H1 (cell line): ENCODE measurements around the gene GPATCH4. TPM values are rescaled to one million over a fixed set of nuclear protein-coding genes. Genes with fewer than 3 reads are reported as not detected.

ENCODE experiments used
- CTCF ChIA-PET: fragments of 300-600 bp; sonication (Branson Sonifier 250); formaldehyde crosslinking; loops from one replicate; lab custom pipeline; 2021; ENCODE audit not compliant: partially characterized antibody; lab: Charles Lee
- POLR2A ChIA-PET: fragments of 300-600 bp; sonication (Branson Sonifier 250); formaldehyde crosslinking; loops from one replicate; lab custom pipeline; 2021; ENCODE audit warnings: inconsistent platforms; ENCODE audit not compliant: partially characterized antibody; lab: Charles Lee
- DNase-seq, 2 experiments: peaks; one replicate each; pipeline versions ENCODE4 v3.0.0 to v3.0.0-alpha.2; 2010 to 2022; ENCODE audit warnings: low spot score in 2 of 2, low read depth in 1 of 2, mixed read lengths in 1 of 2
- FAIRE-seq: peaks from 2 replicates; lab custom pipeline; 2011; peaks lifted over from hg19 to GRCh38; lab: Jason Lieb, UNC
- H2AFZ ChIP-seq: 2 replicates; pipeline ENCODE4 v1.8.1; 2012; ENCODE audit warnings: low read length, inconsistent platforms
- H2AK5ac ChIP-seq: 2 replicates; pipeline ENCODE4 v1.6.1; 2013; ENCODE audit warnings: low read depth, low read length
- H2BK120ac ChIP-seq: replicated peaks from 2 replicates; pipeline ENCODE3; 2013; ENCODE audit warnings: low read depth, low read length, inconsistent platforms
- H2BK12ac ChIP-seq: 2 replicates; pipeline ENCODE4 v1.6.1; 2013; ENCODE audit warnings: low read depth, low read length
- H2BK15ac ChIP-seq: 2 replicates; pipeline ENCODE4 v1.6.1; 2013; ENCODE audit warnings: low read length
- H2BK20ac ChIP-seq: 2 replicates; pipeline ENCODE4 v1.6.1; 2013; ENCODE audit warnings: low read length
- H2BK5ac ChIP-seq: 2 replicates; pipeline ENCODE4 v1.6.1; 2013; ENCODE audit warnings: low read depth, low read length
- H3K14ac ChIP-seq: 2 replicates; pipeline ENCODE4 v1.6.1; 2013; ENCODE audit warnings: inconsistent platforms; ENCODE audit not compliant: insufficient read length
- H3K18ac ChIP-seq: 2 replicates; pipeline ENCODE4 v1.6.1; 2013; ENCODE audit warnings: low read length; ENCODE audit errors: extremely low read depth
- H3K23ac ChIP-seq: 2 replicates; pipeline ENCODE4 v1.6.1; 2013; ENCODE audit warnings: inconsistent platforms; ENCODE audit not compliant: insufficient read length
- H3K23me2 ChIP-seq: 2 replicates; pipeline ENCODE4 v1.6.1; 2013; ENCODE audit warnings: low read depth, low read length
- H3K27ac ChIP-seq: 2 replicates; pipeline ENCODE4 v1.6.1; 2011; ENCODE audit warnings: low read depth, low read length, inconsistent platforms
- H3K27me3 ChIP-seq, 4 experiments: replicated peaks in 1 of 4; 1 replicate in 1 of 4; 2 replicates in 3 of 4; pipeline versions ENCODE4 v1.6.1 to v1.8.1; 2011 to 2013; ENCODE audit warnings: low read length in 3 of 4, mild to moderate bottlenecking in 3 of 4, inconsistent platforms in 2 of 4, mixed read lengths in 2 of 4, moderate library complexity in 1 of 4; ENCODE audit not compliant: control insufficient read depth in 3 of 4, insufficient read depth in 3 of 4; ENCODE audit errors: extremely low read depth in 1 of 4
- H3K36me3 ChIP-seq, 4 experiments: 2 replicates each; pipeline versions ENCODE4 v1.6.1 to v1.8.1; 2011 to 2013; ENCODE audit warnings: mild to moderate bottlenecking in 4 of 4, low read length in 3 of 4, moderate library complexity in 2 of 4, control low read depth in 1 of 4, inconsistent platforms in 1 of 4; ENCODE audit not compliant: insufficient read depth in 4 of 4, control insufficient read depth in 2 of 4
- H3K4ac ChIP-seq: replicated peaks from 2 replicates; pipeline ENCODE3; 2013; ENCODE audit warnings: low read length, low read depth, mixed read lengths, inconsistent platforms; ENCODE audit not compliant: insufficient read length
- H3K4me1 ChIP-seq, 4 experiments: replicated peaks in 1 of 4; 1 replicate in 1 of 4; 2 replicates in 3 of 4; pipeline versions ENCODE4 v1.6.1 to v1.8.1; 2011 to 2013; ENCODE audit warnings: low read length in 3 of 4, inconsistent platforms in 2 of 4, mixed read lengths in 1 of 4; ENCODE audit not compliant: insufficient read depth in 4 of 4, control insufficient read depth in 3 of 4
- H3K4me2 ChIP-seq, 2 experiments: 2 replicates each; pipeline versions ENCODE4 v1.6.1 to v1.8.1; 2011 to 2013; ENCODE audit warnings: low read depth in 2 of 2, low read length in 2 of 2, control low read depth in 1 of 2, inconsistent platforms in 1 of 2, mild to moderate bottlenecking in 1 of 2; ENCODE audit not compliant: insufficient read depth in 1 of 2
- H3K4me3 ChIP-seq, 4 experiments: fragments of 200-600, 300-600 bp in 1 of 4; sonication (generic), shearing (Covaris generic), sonication (Bioruptor Twin) in 1 of 4; 2 replicates each; pipeline versions ENCODE4 v1.5.1 to v1.8.1; 2011 to 2016; ENCODE audit warnings: low read length in 4 of 4, low read depth in 3 of 4, control low read depth in 2 of 4, inconsistent platforms in 2 of 4, mild to moderate bottlenecking in 2 of 4, mixed read lengths in 1 of 4, moderate library complexity in 1 of 4; ENCODE audit not compliant: insufficient read depth in 2 of 4; ENCODE audit errors: extremely low read depth in 1 of 4
- H3K56ac ChIP-seq: replicated peaks from 2 replicates; pipeline ENCODE3; 2013; ENCODE audit warnings: low read depth, mild to moderate bottlenecking, mixed read lengths, low read length, inconsistent platforms; ENCODE audit not compliant: insufficient read length
- H3K79me1 ChIP-seq: 2 replicates; pipeline ENCODE4 v1.6.1; 2013; ENCODE audit warnings: low read depth, low read length, control low read depth
- H3K79me2 ChIP-seq, 2 experiments: 2 replicates each; pipeline versions ENCODE4 v1.6.1 to v1.8.1; 2012 to 2013; ENCODE audit warnings: low read length in 2 of 2, mild to moderate bottlenecking in 2 of 2, inconsistent platforms in 1 of 2; ENCODE audit not compliant: insufficient read depth in 2 of 2, control insufficient read depth in 1 of 2
- H3K9ac ChIP-seq, 4 experiments: replicated peaks in 1 of 4; 1 replicate in 1 of 4; 2 replicates in 3 of 4; pipeline versions ENCODE4 v1.6.1 to v1.8.1; 2011 to 2013; ENCODE audit warnings: low read depth in 3 of 4, low read length in 3 of 4, control low read depth in 2 of 4, mild to moderate bottlenecking in 2 of 4, moderate library complexity in 2 of 4, inconsistent platforms in 1 of 4; ENCODE audit errors: extremely low read depth in 1 of 4
- H3K9me3 ChIP-seq, 2 experiments: 2 replicates each; pipeline versions ENCODE4 v1.6.1 to v1.8.1; 2012 to 2013; ENCODE audit warnings: mild to moderate bottlenecking in 2 of 2, moderate library complexity in 2 of 2, control low read depth in 1 of 2, inconsistent platforms in 1 of 2, low read depth in 1 of 2, low read length in 1 of 2, mixed read lengths in 1 of 2; ENCODE audit not compliant: insufficient read depth in 2 of 2
- H4K20me1 ChIP-seq, 2 experiments: replicated peaks in 1 of 2; 2 replicates each; pipeline versions ENCODE3 to v1.8.1; 2011 to 2013; ENCODE audit warnings: inconsistent platforms in 2 of 2, low read length in 2 of 2, mild to moderate bottlenecking in 1 of 2; ENCODE audit not compliant: insufficient read depth in 2 of 2, control insufficient read depth in 1 of 2
- H4K5ac ChIP-seq: 2 replicates; pipeline ENCODE4 v1.6.1; 2013; ENCODE audit warnings: low read length, low read depth, mixed read lengths, inconsistent platforms; ENCODE audit not compliant: insufficient read length
- H4K8ac ChIP-seq: 2 replicates; pipeline ENCODE4 v1.8.0; 2013; ENCODE audit warnings: mild to moderate bottlenecking, moderate library complexity, low read length, inconsistent platforms; ENCODE audit not compliant: insufficient read depth; ENCODE audit errors: extremely low read depth
- H4K91ac ChIP-seq: replicated peaks from 2 replicates; pipeline ENCODE3; 2013; ENCODE audit warnings: low read length, mixed read lengths, inconsistent platforms; ENCODE audit not compliant: insufficient read length
- CHD2 ChIP-seq: IDR thresholded peaks from 2 replicates; pipeline ENCODE4 v1.6.1; 2012; ENCODE audit warnings: low read length, improper control_type of control experiment
- E2F6 ChIP-seq: IDR thresholded peaks from 2 replicates; pipeline ENCODE4 v1.6.1; 2012; ENCODE audit warnings: inconsistent platforms
- EGR1 ChIP-seq: IDR thresholded peaks from 2 replicates; pipeline ENCODE4 v1.6.1; 2011; ENCODE audit warnings: low read depth, low read length, borderline replicate concordance
- PHF8 ChIP-seq: fragments of 200-600 bp; sonication (generic); conservative IDR thresholded peaks from 2 replicates; pipeline ENCODE4 v1.7.1; 2012; ENCODE audit warnings: low read depth, mild to moderate bottlenecking, inconsistent platforms, low read length, moderate library complexity
- RXRA ChIP-seq: IDR thresholded peaks from 2 replicates; pipeline ENCODE4 v1.6.1; 2011; ENCODE audit warnings: low read depth, mild to moderate bottlenecking, low read length, moderate library complexity; ENCODE audit not compliant: insufficient read depth
- SUZ12 ChIP-seq: fragments of 200-600 bp; sonication (generic); IDR thresholded peaks from 2 replicates; pipeline ENCODE4 v1.6.1; 2012; ENCODE audit warnings: mild to moderate bottlenecking, inconsistent platforms, low read length, moderate library complexity, mixed read lengths
- WGBS, 2 experiments: shearing (Covaris generic) in 1 of 2; methylation state at CpG; one replicate each; pipeline versions ENCODE4 v1.1.6 to v1.1.7; 2013 to 2015; ENCODE audit warnings: low lambda C conversion rate in 2 of 2, mixed read lengths in 2 of 2, inconsistent platforms in 1 of 2, low coverage in 1 of 2, missing lambda C conversion rate in 1 of 2; ENCODE audit not compliant: insufficient replicate concordance in 2 of 2, insufficient coverage in 1 of 2, insufficient read length in 1 of 2; ENCODE audit errors: extremely low coverage in 1 of 2, missing lambda C conversion rate in 1 of 2; 5-methylcytosine and 5-hydroxymethylcytosine counted together
- polyA plus RNA-seq, 7 experiments: library from polyadenylated mRNA; depleted of rRNA in 3 of 7; stranded (reverse) in 5 of 7; unstranded in 2 of 7; fragments of >200 nt in 5 of 7; fragments of 200-250 nt in 2 of 7; gene quantifications; 1 replicate in 5 of 7; 2 replicates in 1 of 7; 4 replicates in 1 of 7; pipeline versions ENCODE4 v1.2.1 to v1.2.3, GENCODE V29; 2011 to 2013; ENCODE audit warnings: missing spikeins in 2 of 7, mixed read lengths in 2 of 7
- total RNA-seq: library from RNA; stranded (reverse); fragmentation: NEBNext Ultra II Directional; extraction: Animal tissue kit (Norgen Biotek cat#: 25700); gene quantifications from 2 replicates; pipeline ENCODE4 v1.2.1, GENCODE V29; 2021

The GPATCH4 gene
- total and polyA plus RNA-seq, 2 of the 8 experiments (the other 6 are each of a cell fraction or from before 2014, with no cell fraction given) = 20.5 to 47.9 TPM

DNA sequence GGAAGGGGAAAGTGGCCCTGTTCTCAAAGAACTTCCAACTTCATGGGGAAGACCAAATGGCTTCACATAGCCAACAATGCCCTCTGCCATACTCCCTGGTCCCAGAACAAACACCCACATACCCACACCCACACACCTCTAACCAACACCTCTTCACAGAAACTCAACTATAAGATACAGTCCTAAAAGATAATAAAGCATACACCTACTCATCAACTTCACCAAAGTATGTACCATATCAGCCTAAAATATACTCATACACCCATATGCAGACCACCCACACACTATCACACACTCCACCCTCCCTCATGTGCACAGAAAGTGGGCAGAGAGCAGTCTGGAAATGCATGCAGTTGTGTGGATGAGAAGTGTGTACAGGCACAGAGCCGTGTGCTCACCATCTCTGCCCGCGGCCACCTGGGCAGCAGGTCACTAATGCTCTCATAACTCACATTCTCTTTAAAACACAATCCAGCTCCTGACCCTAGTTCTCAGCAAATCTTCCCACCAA lies 56.6 kb downstream of the GPATCH4 start:
- no peaks in the 10 kb centered on the region for H3K79me1 ChIP-seq
- H3K4ac ChIP-seq = no peak overlapping the region
- DNase-seq (no peak), FAIRE-seq (no peak)
- no peaks in the 10 kb centered on the region for H3K27me3 ChIP-seq
- H2BK120ac ChIP-seq = no peak overlapping the region
- H3K4me1 ChIP-seq = no peaks in the 10 kb centered on the region
- H4K20me1 ChIP-seq = peaks cover 0 to 7% of the 10 kb centered on the region in 2 experiments
- no peak overlapping the region for H3K14ac ChIP-seq
- no peaks in the 10 kb centered on the region for H3K79me2 ChIP-seq
- no peak overlapping the region for H2AFZ ChIP-seq
- no peak overlapping the region for H2BK5ac ChIP-seq
- H3K9ac ChIP-seq = no peak overlapping the region
- H3K4me2 ChIP-seq = no peak overlapping the region
- H4K91ac ChIP-seq = no peak overlapping the region
- H3K27ac ChIP-seq = no peak overlapping the region
- H3K36me3 ChIP-seq = peaks cover 11 to 23% (median 16%) of the 10 kb centered on the region in 4 experiments; a peak in 7 of 8 replicates
- no peak overlapping the region for H2BK15ac ChIP-seq
- no peak overlapping the region for H2AK5ac ChIP-seq
- H3K18ac ChIP-seq = no peak overlapping the region
- no peak overlapping the region for H2BK12ac ChIP-seq
- TF ChIP-seq RXRA = no peak
- TF ChIP-seq SUZ12 = no peak
- TF ChIP-seq PHF8 = no peak
- no peak for TF ChIP-seq EGR1
- TF ChIP-seq CHD2 = no peak
- no peak for TF ChIP-seq E2F6
- no peak overlapping the region for H3K56ac ChIP-seq
- CTCF ChIA-PET = interaction anchor here (1.1 to 1.9 kb wide), 2 partner anchors 10 to 15 kb away, joined by 3 to 6 read pairs; no protein-coding TSS in a partner anchor
- no peak overlapping the region for H4K8ac ChIP-seq
- no peak overlapping the region for H3K23ac ChIP-seq
- 97% methylated on average over 3 of the region's 3 CpGs; no CpG with 5 or more reads in 1 of the 2 experiments for WGBS, 2 experiments
- no peak overlapping the region for H4K5ac ChIP-seq
- H3K23me2 ChIP-seq = no peaks in the 10 kb centered on the region
- POLR2A ChIA-PET = interaction anchor here (1.2 to 2.1 kb wide), 2 partner anchors 14 to 19 kb away, joined by 4 to 8 read pairs; no protein-coding TSS in a partner anchor
- no peak overlapping the region for H2BK20ac ChIP-seq
- H3K4me3 ChIP-seq = no peak overlapping the region
- H3K9me3 ChIP-seq = no peaks in the 10 kb centered on the region
